ENCODE measurements around the gene LDLRAP1.

The LDLRAP1 gene

GRCh38 chr1:25562928-25563283 lies 19.5 kb downstream of the LDLRAP1 start:
- no peak for DNase-seq (ENCODE audit: low spot score)

- no peak for DNase-seq (ENCODE audit: low spot score)
These were observed 20.2 kb downstream of the LDLRAP1 start for GRCh38 chr1:25563330-25564215.

GRCh38 chr1:25564777-25565574 lies 21.6 kb downstream of the LDLRAP1 start:
- no peak for DNase-seq (ENCODE audit: low spot score)

GRCh38 chr1:25565626-25566025 lies 22.2 kb downstream of the LDLRAP1 start:
- DNase-seq (ENCODE audit: low spot score) = no peak

- DNase-seq (ENCODE audit: low spot score) = no peak
These were observed 22.8 kb downstream of the LDLRAP1 start for GRCh38 chr1:25566176-25566729.

GRCh38 chr1:25566730-25567341 lies 23.4 kb downstream of the LDLRAP1 start:
- DNase-seq (ENCODE audit: low spot score) = no peak

GRCh38 chr1:25567710-25568089 lies 24.3 kb downstream of the LDLRAP1 start:
- no peak for DNase-seq (ENCODE audit: low spot score)

- no peak for DNase-seq (ENCODE audit: low spot score)
These were observed 24.9 kb downstream of the LDLRAP1 start for GRCh38 chr1:25568090-25568833.

GRCh38 chr1:25568834-25569596 lies 25.6 kb downstream of the LDLRAP1 start:
- no peak for DNase-seq (ENCODE audit: low spot score)

- DNase-seq (ENCODE audit: low spot score) = no peak
These were observed 26.4 kb downstream of the LDLRAP1 start for GRCh38 chr1:25569597-25570396.

GRCh38 chr1:25570798-25571521 lies 27.6 kb downstream of the LDLRAP1 start:
- no peak for DNase-seq (ENCODE audit: low spot score)

GRCh38 chr1:25571522-25571970 lies 28.1 kb downstream of the LDLRAP1 start:
- no peak for DNase-seq (ENCODE audit: low spot score)

GRCh38 chr1:25572107-25572506 lies 28.7 kb downstream of the LDLRAP1 start:
- DNase-seq (ENCODE audit: low spot score) = no peak

GRCh38 chr1:25572708-25573590 lies 29.5 kb downstream of the LDLRAP1 start:
- no peak for DNase-seq (ENCODE audit: low spot score)

- DNase-seq (ENCODE audit: low spot score) = no peak
These were observed 30.2 kb downstream of the LDLRAP1 start for GRCh38 chr1:25573591-25573930.

- DNase-seq (ENCODE audit: low spot score) = no peak
These were observed 30.6 kb downstream of the LDLRAP1 start for GRCh38 chr1:25573961-25574360.

- no peak for DNase-seq (ENCODE audit: low spot score)
These were observed 31.8 kb downstream of the LDLRAP1 start for GRCh38 chr1:25575191-25575590.

- no peak for DNase-seq (ENCODE audit: low spot score)
These were observed 33.2 kb downstream of the LDLRAP1 start for GRCh38 chr1:25576459-25577133.

All from LoVo (cell line).